HepG2 (cell line): ENCODE data around the gene LRRC15. TPM values are rescaled to one million over a fixed set of nuclear protein-coding genes. Genes with fewer than 3 reads are reported as not detected.
A peak's percentile ranks its signal among the peaks of the same experiment; 100 is the strongest.

Source experiments
- HHEX ChIP-seq: IDR thresholded peaks from 2 replicates; pipeline ENCODE4 v1.6.1; 2016; ENCODE audit warnings: control low read depth
- HNF4A ChIP-seq: sonication (generic); formaldehyde crosslinking; IDR thresholded peaks from 2 replicates; pipeline ENCODE4 v1.4.0; 2020; ENCODE audit warnings: missing genetic modification reagents
- KDM1A ChIP-seq: IDR thresholded peaks from 2 replicates; pipeline ENCODE4 v1.6.1; 2016; ENCODE audit warnings: missing compliant biosample characterization
- RFX5 ChIP-seq: IDR thresholded peaks from 2 replicates; pipeline ENCODE4 v1.6.1; 2011; ENCODE audit warnings: low read depth, low read length, improper control_type of control experiment
- SNAPC4 ChIP-seq: sonication (generic); formaldehyde crosslinking; IDR thresholded peaks from 2 replicates; pipeline ENCODE4 v1.4.0; 2020; ENCODE audit warnings: mild to moderate bottlenecking, missing genetic modification reagents
- STAG1 ChIP-seq: sonication (generic); formaldehyde crosslinking; IDR thresholded peaks from 2 replicates; pipeline ENCODE4 v1.4.0; 2020; ENCODE audit warnings: missing genetic modification reagents
- THYN1 ChIP-seq: sonication (generic); formaldehyde crosslinking; IDR thresholded peaks from 2 replicates; pipeline ENCODE4 v1.8.1; 2023; ENCODE audit warnings: low read depth, mild to moderate bottlenecking, moderate library complexity, missing genetic modification reagents, borderline replicate concordance
- ZFP62 ChIP-seq: sonication (generic); formaldehyde crosslinking; IDR thresholded peaks from 2 replicates; pipeline ENCODE4 v1.4.0; 2020; ENCODE audit warnings: missing genetic modification reagents
- ZNF264 ChIP-seq: sonication (generic); formaldehyde crosslinking; IDR thresholded peaks from 2 replicates; pipeline ENCODE4 v1.4.0; 2020; ENCODE audit warnings: missing genetic modification reagents
- ZNF317 ChIP-seq: sonication (generic); formaldehyde crosslinking; IDR thresholded peaks from 2 replicates; pipeline ENCODE4 v1.5.0; 2020; ENCODE audit warnings: mild to moderate bottlenecking, missing genetic modification reagents
- ZNF468 ChIP-seq: sonication (generic); formaldehyde crosslinking; IDR thresholded peaks from 2 replicates; pipeline ENCODE4 v1.8.0; 2022; ENCODE audit warnings: mild to moderate bottlenecking, moderate library complexity, missing genetic modification reagents
- ZNF629 ChIP-seq: sonication (generic); formaldehyde crosslinking; conservative IDR thresholded peaks from 2 replicates; pipeline ENCODE4 v1.5.0; 2020; ENCODE audit warnings: missing genetic modification reagents
- ZNF75D ChIP-seq: sonication (generic); formaldehyde crosslinking; IDR thresholded peaks from 2 replicates; pipeline ENCODE4 v1.8.1; 2023; ENCODE audit warnings: missing genetic modification reagents, mild to moderate bottlenecking, borderline replicate concordance
- ZNF768 ChIP-seq: sonication (generic); formaldehyde crosslinking; IDR thresholded peaks from 2 replicates; pipeline ENCODE4 v1.4.0; 2020; ENCODE audit warnings: missing genetic modification reagents
- ZNF878 ChIP-seq: sonication (generic); formaldehyde crosslinking; IDR thresholded peaks from 2 replicates; pipeline ENCODE4 v1.8.1; 2023; ENCODE audit warnings: mild to moderate bottlenecking, missing genetic modification reagents, moderate library complexity
- ZSCAN21 ChIP-seq: sonication (generic); formaldehyde crosslinking; IDR thresholded peaks from 2 replicates; pipeline ENCODE4 v1.8.0; 2022; ENCODE audit warnings: mild to moderate bottlenecking, missing genetic modification reagents, moderate library complexity, borderline replicate concordance
- polyA plus RNA-seq, 8 experiments: library from polyadenylated mRNA; depleted of rRNA in 3 of 8; stranded (reverse) in 7 of 8; unstranded in 1 of 8; fragments of >200 nt; fragmentation: Illumina TruSeq in 4 of 8; extraction: Trizol in 4 of 8; gene quantifications; 2 replicates each; pipeline versions ENCODE4 v1.2.1 to v1.2.3, GENCODE V29; 2011 to 2016; ENCODE audit warnings: low read depth in 4 of 8, missing spikeins in 1 of 8, mixed read lengths in 1 of 8; ENCODE audit not compliant: insufficient read depth in 1 of 8
- total RNA-seq, 5 experiments: library from RNA; depleted of rRNA; stranded (reverse); fragments of >200 nt; fragmentation: Illumina TruSeq; extraction: Trizol; gene quantifications; 2 replicates each; pipeline ENCODE4 v1.2.3, GENCODE V29; 2016; ENCODE audit warnings: low read depth in 1 of 5
- TF ChIP-seq, protein P1 (sequence below): sonication (generic); formaldehyde crosslinking; IDR thresholded peaks from 2 replicates; pipeline ENCODE4 v1.4.0; 2020; ENCODE audit warnings: missing genetic modification reagents
- TF ChIP-seq, protein P2 (sequence below): sonication (generic); formaldehyde crosslinking; IDR thresholded peaks from 2 replicates; pipeline ENCODE4 v1.4.0; 2020; ENCODE audit warnings: missing genetic modification reagents
- TF ChIP-seq, protein P3 (sequence below): sonication (generic); formaldehyde crosslinking; IDR thresholded peaks from 2 replicates; pipeline ENCODE4 v1.8.0; 2022; ENCODE audit warnings: missing genetic modification reagents, mild to moderate bottlenecking, borderline replicate concordance
- TF ChIP-seq, protein P4 (sequence below): sonication (generic); formaldehyde crosslinking; IDR thresholded peaks from 2 replicates; pipeline ENCODE4 v1.4.0; 2020; ENCODE audit warnings: missing genetic modification reagents

Gene LRRC15
- total and polyA plus RNA-seq, 2 of the 13 experiments (the other 11 are each of a cell fraction or from before 2014, with no cell fraction given), result not detected

- TF ChIP-seq ZNF468 (CRISPR knock-in tag), result no peak
- no peak for TF ChIP-seq HNF4A (CRISPR knock-in tag)
- TF ChIP-seq THYN1 (CRISPR knock-in tag), result no peak
- TF ChIP-seq ZFP62 (CRISPR knock-in tag), result no peak
- TF ChIP-seq, protein P1, sequence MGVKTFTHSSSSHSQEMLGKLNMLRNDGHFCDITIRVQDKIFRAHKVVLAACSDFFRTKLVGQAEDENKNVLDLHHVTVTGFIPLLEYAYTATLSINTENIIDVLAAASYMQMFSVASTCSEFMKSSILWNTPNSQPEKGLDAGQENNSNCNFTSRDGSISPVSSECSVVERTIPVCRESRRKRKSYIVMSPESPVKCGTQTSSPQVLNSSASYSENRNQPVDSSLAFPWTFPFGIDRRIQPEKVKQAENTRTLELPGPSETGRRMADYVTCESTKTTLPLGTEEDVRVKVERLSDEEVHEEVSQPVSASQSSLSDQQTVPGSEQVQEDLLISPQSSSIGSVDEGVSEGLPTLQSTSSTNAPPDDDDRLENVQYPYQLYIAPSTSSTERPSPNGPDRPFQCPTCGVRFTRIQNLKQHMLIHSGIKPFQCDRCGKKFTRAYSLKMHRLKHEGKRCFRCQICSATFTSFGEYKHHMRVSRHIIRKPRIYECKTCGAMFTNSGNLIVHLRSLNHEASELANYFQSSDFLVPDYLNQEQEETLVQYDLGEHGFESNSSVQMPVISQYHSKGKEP (CRISPR knock-in tag), result no peak
- TF ChIP-seq, protein P2, sequence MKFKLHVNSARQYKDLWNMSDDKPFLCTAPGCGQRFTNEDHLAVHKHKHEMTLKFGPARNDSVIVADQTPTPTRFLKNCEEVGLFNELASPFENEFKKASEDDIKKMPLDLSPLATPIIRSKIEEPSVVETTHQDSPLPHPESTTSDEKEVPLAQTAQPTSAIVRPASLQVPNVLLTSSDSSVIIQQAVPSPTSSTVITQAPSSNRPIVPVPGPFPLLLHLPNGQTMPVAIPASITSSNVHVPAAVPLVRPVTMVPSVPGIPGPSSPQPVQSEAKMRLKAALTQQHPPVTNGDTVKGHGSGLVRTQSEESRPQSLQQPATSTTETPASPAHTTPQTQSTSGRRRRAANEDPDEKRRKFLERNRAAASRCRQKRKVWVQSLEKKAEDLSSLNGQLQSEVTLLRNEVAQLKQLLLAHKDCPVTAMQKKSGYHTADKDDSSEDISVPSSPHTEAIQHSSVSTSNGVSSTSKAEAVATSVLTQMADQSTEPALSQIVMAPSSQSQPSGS (CRISPR knock-in tag), result peak; percentile 38; the same call in 1 of the 2 replicates
- TF ChIP-seq ZNF629 (CRISPR knock-in tag), result no peak
- no peak for TF ChIP-seq ZSCAN21 (CRISPR knock-in tag)
- TF ChIP-seq STAG1 (CRISPR knock-in tag), result peak; percentile 99
- TF ChIP-seq ZNF264 (CRISPR knock-in tag), result no peak
- 0 out of 2 replicates have a peak, but pooled peaks have one; percentile 29 for TF ChIP-seq KDM1A (CRISPR knock-in tag)
- no peak for TF ChIP-seq ZNF878
- TF ChIP-seq, protein P3, sequence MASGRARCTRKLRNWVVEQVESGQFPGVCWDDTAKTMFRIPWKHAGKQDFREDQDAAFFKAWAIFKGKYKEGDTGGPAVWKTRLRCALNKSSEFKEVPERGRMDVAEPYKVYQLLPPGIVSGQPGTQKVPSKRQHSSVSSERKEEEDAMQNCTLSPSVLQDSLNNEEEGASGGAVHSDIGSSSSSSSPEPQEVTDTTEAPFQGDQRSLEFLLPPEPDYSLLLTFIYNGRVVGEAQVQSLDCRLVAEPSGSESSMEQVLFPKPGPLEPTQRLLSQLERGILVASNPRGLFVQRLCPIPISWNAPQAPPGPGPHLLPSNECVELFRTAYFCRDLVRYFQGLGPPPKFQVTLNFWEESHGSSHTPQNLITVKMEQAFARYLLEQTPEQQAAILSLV (CRISPR knock-in tag), result no peak
- TF ChIP-seq, protein P4, sequence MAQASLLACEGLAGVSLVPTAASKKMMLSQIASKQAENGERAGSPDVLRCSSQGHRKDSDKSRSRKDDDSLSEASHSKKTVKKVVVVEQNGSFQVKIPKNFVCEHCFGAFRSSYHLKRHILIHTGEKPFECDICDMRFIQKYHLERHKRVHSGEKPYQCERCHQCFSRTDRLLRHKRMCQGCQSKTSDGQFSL (CRISPR knock-in tag), result no peak
- no peak for TF ChIP-seq HHEX (CRISPR knock-in tag)
- TF ChIP-seq ZNF768 (CRISPR knock-in tag), result peak; percentile 58
- TF ChIP-seq RFX5, result no peak
- no peak for TF ChIP-seq ZNF75D (CRISPR knock-in tag)
- TF ChIP-seq ZNF317 (CRISPR knock-in tag), result no peak
- no peak for TF ChIP-seq SNAPC4 (CRISPR knock-in tag)
Measured at GRCh38 chr3:194315088-194315964, 54.2 kb downstream of the LRRC15 start (continued).
